Prostate gland (tissue), 2 donors: ENCODE measurements around the gene NXPH4.

Experiments
- CTCF ChIP-seq, 4 experiments: fragments of 200-600 bp in 2 of 4; fragments of 450-650 bp in 2 of 4; sonication (generic) in 2 of 4; IDR thresholded peaks; 1 replicate in 3 of 4; 2 replicates in 1 of 4; pipeline ENCODE4 v1.5.1; 2016 to 2019; ENCODE audit warnings: antibody characterized with exemption in 4 of 4, mild to moderate bottlenecking in 2 of 4, moderate library complexity in 2 of 4
- POLR2A ChIP-seq: fragments of 450-650 bp; IDR thresholded peaks from one replicate; pipeline ENCODE4 v1.6.1; 2016; ENCODE audit warnings: antibody characterized with exemption, mild to moderate bottlenecking

- no peak for TF ChIP-seq POLR2A
- no peak for TF ChIP-seq CTCF (IDR thresholded peaks at IDR 0.05)
Measured at GRCh38 chr12:57224278-57224972, 7.8 kb downstream of the NXPH4 start.
